ENCODE measurements around the gene HNRNPAB. TPM values are rescaled to one million over a fixed set of nuclear protein-coding genes. Genes with fewer than 3 reads are reported as not detected.
"Not testable (repeated sequence)": the region's sequence is repeated elsewhere in the genome, so short reads cannot be mapped to it uniquely, and the experiment has no call there.

The HNRNPAB gene
- total RNA-seq, 1 donor from 2014 or later, result 37.5 TPM

DNA sequence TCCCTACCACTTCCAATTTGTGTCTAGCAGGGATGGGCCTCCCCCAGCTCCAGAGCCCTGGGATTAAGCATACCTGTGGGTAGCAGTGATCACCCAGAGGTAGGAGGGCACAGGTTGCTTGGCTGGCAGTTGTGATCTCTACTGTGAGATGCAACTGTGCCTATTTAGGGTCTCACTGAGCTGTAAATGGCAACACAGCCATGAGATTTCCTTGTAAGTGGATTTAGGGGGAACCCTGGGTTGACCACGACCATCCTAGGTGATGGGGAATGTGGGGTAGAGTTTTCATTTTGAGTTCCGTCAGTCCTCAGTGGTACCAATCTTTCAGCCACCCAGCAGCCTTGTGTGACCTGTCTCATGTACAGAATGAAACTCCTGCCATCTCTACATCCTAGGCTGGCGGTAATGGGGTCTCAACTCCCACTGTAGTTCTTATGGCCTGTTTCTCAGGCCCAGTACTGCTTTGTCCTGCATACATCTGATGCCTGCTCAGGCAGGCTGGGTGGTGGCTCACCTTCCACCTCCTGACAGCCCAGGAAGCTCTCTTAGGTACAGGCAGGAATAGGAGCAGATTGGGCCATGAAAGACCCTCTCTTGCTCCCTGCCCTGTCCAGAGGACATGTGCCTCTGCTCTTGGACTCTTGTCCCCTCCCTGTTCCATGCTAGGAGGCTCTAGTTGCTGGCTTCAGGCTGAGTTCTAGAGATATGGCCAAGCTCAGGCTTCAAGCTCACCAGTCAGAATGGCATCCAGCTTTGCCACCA lies 8.1 kb downstream of the HNRNPAB start:
- no peak for DNase-seq (ENCODE audit: low read depth in 2 of 2)

DNA sequence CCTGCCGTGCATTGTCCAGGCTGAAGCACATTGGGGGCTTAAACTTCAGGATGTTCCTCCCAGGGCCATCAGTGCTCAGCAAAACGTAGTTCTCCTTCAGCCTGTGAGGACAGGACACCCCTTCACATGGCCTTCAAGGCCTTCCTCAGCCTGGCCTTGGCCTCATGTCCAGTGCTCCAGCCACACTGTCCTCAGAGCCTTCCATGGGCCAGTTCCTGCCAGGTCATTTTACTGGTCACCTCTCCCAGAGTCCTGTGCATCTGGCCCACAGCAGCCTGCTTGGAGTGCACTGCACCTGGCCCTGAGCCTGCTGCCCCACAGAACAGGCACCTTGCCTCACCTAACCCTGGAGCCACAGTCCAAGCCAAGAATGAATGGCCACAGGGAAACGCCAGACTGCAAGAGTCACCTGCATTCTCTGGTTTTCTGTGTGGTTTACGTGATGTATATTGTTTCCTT lies 8.7 kb downstream of the HNRNPAB start:
- no peak for DNase-seq (ENCODE audit: low read depth in 2 of 2)

- no peak for DNase-seq (ENCODE audit: low read depth in 2 of 2)
Measured at GRCh38 chr5:178213748-178214151, 9.4 kb downstream of the HNRNPAB start.

- DNase-seq (ENCODE audit: low read depth in 2 of 2), result no peak
Measured at GRCh38 chr5:178214160-178214803, 9.9 kb downstream of the HNRNPAB start.

GRCh38 chr5:178215280-178216002 lies 11.1 kb downstream of the HNRNPAB start:
- no peak for DNase-seq (ENCODE audit: low read depth in 2 of 2)

GRCh38 chr5:178216088-178216534 lies 11.8 kb downstream of the HNRNPAB start:
- DNase-seq (ENCODE audit: low read depth in 2 of 2), result no peak

GRCh38 chr5:178216779-178217178 lies 12.4 kb downstream of the HNRNPAB start:
- DNase-seq (ENCODE audit: low read depth in 2 of 2), result no peak

GRCh38 chr5:178218237-178218776 lies 14.0 kb downstream of the HNRNPAB start:
- DNase-seq (ENCODE audit: low read depth in 2 of 2), result no peak

DNA sequence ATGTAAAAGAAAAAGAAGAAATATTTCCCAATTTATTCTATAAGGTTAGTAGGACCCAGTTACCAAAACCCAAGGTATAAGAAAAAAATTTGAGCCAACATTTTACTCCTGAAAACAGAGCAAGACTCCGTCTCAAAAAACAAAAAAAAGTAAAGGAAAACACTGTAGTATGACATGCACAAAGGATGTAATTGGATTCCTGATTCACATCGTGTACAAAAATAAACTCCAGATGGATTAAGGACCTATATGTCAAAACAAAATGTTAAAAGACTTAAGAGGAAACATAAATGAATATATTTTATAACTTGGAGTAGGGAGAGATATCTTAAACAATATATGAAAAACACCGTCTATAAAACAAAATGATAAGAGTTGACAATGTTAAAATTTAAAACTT lies 14.5 kb downstream of the HNRNPAB start:
- no peak for DNase-seq (ENCODE audit: low read depth in 2 of 2)

DNA sequence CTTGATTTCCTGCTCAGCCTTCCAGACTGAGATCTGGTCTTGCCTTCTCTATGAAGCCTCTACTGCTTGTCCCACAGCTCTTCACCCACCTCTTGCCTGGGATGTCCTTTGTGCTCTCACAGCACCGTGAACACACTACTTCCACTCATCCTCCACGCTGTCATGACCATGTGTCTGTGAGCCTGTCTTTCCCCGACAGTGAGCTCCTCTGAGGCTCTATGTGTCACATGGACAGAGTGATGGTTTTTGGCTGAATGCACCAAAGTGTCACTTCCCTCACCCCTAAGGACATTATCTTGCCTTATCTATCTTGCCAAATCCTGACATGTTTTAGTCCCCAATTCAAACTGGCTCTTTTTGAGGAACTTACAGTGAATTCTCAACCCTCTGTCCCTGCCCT lies 16.9 kb downstream of the HNRNPAB start:
- no peak for DNase-seq (ENCODE audit: low read depth in 2 of 2)

- no peak for DNase-seq (ENCODE audit: low read depth in 2 of 2)
Measured at GRCh38 chr5:178221853-178222252, 17.5 kb downstream of the HNRNPAB start.

GRCh38 chr5:178222292-178222691 lies 18.0 kb downstream of the HNRNPAB start:
- DNase-seq (ENCODE audit: low read depth in 2 of 2), result no peak

DNA sequence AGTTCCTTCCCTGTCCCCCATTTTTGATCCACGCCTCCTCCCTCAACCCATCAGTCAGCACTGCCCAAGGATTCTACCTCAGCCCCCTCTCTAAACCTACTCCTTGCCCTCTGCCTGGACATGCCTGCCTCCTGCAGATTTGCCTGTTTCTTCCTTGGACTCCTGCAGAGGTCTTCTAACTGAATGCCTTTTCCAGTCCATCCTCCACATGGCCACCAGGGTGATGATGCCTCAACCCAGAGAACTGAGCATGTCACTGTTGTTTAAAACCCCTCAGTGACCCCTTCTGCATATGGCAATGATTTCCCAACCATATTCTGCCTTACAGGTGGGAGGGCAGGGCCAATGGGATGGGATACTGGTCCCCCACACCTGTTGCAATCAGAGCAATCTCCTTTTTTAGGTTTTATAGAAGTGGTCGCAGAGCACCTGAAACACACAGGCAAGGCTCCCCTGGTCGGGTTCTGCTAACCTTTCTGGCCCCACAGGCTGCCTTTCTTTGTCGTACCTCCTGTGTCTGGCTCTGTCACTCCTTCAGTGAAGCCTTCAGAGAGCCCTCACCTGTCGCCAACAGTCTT lies 19.0 kb downstream of the HNRNPAB start:
- DNase-seq (ENCODE audit: low read depth in 2 of 2), result no peak

- no peak for DNase-seq (ENCODE audit: low read depth in 2 of 2)
Measured at GRCh38 chr5:178223828-178224335, 19.5 kb downstream of the HNRNPAB start.

DNA sequence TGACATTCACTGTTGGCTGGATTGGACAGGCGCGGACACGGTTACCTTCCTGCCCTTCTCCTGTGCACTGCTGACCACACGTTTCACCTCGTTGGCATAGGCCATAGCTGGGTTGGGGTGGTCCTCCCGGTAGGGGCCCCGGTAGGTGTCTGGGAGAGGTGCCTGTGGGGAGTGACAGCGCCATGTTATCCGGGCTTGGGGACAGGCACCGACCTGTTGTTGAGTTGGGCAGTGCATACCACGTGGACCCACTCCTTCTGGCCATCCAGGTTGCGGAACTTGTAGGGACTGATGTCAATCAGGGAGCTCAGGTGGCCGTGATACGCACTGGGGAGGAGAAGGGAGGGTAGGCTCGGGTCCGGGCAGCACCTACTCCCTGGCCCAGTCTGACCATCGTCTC lies 20.1 kb downstream of the HNRNPAB start:
- DNase-seq (ENCODE audit: low read depth in 2 of 2), result no peak

GRCh38 chr5:178225174-178225573 lies 20.8 kb downstream of the HNRNPAB start:
- no peak for DNase-seq (ENCODE audit: low read depth in 2 of 2)

- no peak for DNase-seq (ENCODE audit: low read depth in 2 of 2)
Measured at GRCh38 chr5:178227138-178227659, 22.9 kb downstream of the HNRNPAB start.

- DNase-seq (ENCODE audit: low read depth in 2 of 2), result no peak
Measured at GRCh38 chr5:178227929-178228328, 23.6 kb downstream of the HNRNPAB start.

GRCh38 chr5:178228609-178229008 lies 24.3 kb downstream of the HNRNPAB start:
- no peak for DNase-seq (ENCODE audit: low read depth in 2 of 2)

DNA sequence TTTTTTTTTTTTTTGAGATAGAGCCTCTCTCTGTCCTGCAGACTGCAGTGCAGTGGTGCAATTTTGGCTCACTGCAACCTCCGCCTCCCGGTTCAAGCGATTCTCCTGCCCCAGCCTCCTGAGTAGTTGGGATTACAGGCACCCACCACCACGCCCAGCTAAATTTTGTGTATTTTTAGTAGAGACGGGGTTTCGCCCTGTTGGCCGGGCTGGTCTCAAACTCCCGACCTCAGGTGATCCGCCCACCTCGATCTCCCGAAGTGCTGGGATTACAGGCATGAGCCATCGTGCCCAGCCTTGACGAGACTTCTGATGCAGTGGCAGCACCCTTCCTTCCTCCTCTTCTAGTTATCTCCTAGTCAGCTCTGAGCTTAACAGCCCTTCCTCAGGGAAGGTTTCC lies 24.8 kb downstream of the HNRNPAB start:
- not testable (repeated sequence) for DNase-seq (ENCODE audit: low read depth in 2 of 2)

DNA sequence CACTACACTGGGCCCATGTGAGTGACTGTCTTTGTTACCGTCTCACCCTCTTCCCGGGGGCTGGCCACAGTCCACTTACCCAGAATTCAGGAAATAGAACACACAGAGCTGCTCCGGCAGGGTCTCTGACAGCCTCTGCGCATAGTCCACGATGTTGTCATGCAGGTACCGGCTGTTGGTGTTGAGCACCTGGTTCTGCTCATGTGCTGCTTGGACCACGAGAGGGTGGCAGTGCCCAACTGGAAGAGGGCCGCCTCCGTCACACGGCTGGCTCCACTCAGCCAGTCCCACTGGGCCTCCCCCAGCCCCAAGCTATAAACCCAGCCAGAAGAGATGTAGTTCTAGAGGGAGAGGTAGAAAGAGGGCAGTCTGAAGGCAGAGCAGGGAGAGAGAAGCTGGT lies 25.5 kb downstream of the HNRNPAB start:
- no peak for DNase-seq (ENCODE audit: low read depth in 2 of 2)

Measured in dermis microvascular lymphatic vessel endothelial cell (primary cell).